ENCODE results near the gene DYNLT1.

- TF ChIP-seq POLR2A (IDR thresholded peaks at IDR 0.05): no peak
- no peak for TF ChIP-seq CTCF (IDR thresholded peaks at IDR 0.05)
- TF ChIP-seq POLR2AphosphoS5 (IDR thresholded peaks at IDR 0.05): peak in 1 of 4 donors; percentile 8
- TF ChIP-seq EP300 (IDR thresholded peaks at IDR 0.05): no peak
Observed at GRCh38 chr6:158631678-158632537, 12.6 kb downstream of the DYNLT1 start.
